GM19372 (cell line): ENCODE measurements around the gene SDE2.
"Not testable (repeated sequence)": the region's sequence is repeated elsewhere in the genome, so short reads cannot be mapped to it uniquely, and the experiment has no call there.

Experiments
- ATAC-seq: cut with Tn5 transposase; IDR thresholded peaks from one replicate; pipeline ENCODE4 v1.9.1; 2021; ENCODE audit warnings: mild to moderate bottlenecking, low read depth, moderate library complexity; ENCODE audit not compliant: unreplicated experiment

SDE2 gene

DNA sequence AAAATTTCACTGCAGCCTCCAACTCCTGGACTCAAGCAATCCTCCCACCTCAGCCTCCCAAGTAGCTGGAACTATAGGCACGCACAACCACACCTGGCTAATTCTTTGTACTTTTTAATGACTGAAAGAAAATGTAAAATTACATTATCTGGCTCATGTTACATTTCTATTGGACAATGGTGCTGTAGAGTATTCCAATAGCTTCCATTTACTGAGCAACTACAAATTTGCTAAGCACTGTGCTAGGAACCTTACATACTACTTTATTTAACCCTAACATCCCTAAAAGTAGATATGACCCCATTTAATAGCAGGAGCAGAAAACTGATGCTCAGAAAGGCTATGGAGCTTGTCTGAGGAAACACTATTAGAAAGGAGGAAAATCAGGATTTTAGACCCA is 19.7 kb downstream of the SDE2 start:
- ATAC-seq: no peak

GRCh38 chr1:225977937-225978748 is 21.0 kb downstream of the SDE2 start:
- no peak for ATAC-seq

DNA sequence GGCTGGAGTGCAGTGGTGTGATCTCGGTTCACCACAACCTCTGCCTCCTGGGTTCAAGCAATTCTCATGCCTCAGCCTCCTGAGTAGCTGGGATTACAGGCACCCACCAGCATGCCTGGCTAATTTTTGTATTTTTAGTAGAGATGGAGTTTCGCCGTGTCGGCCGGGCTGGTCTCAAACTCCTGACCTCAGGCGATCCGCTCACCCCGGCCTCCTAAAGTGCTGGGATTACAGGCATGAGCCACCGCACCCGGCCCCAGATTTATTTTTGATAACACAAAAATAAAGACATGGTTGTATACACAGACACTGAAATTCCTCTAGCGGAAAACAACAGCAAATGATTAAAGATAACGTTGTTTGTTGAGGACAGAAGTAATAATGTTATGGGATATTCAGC is 24.0 kb downstream of the SDE2 start:
- ATAC-seq: not testable (repeated sequence)

- no peak for ATAC-seq
Measured at GRCh38 chr1:225974454-225974853, 24.7 kb downstream of the SDE2 start.

DNA sequence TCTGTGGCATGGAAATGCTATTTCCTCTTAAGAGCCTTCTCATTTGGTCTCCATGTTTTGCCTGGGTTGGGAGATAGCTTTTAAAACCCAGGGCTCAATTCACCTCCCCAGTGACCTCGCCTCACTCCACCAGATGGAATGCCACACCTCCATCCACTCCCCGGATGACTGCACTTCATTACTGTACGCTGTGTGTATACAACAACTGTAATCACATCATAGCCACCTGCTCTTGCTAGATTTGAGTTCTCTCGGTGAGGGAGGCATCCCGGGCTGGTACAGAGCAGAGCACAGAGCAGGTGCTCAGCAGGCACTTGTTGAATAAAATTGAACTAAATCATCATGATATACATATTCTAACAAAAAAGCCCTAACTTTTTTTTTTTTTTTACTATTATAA is 26.0 kb downstream of the SDE2 start:
- ATAC-seq: no peak

DNA sequence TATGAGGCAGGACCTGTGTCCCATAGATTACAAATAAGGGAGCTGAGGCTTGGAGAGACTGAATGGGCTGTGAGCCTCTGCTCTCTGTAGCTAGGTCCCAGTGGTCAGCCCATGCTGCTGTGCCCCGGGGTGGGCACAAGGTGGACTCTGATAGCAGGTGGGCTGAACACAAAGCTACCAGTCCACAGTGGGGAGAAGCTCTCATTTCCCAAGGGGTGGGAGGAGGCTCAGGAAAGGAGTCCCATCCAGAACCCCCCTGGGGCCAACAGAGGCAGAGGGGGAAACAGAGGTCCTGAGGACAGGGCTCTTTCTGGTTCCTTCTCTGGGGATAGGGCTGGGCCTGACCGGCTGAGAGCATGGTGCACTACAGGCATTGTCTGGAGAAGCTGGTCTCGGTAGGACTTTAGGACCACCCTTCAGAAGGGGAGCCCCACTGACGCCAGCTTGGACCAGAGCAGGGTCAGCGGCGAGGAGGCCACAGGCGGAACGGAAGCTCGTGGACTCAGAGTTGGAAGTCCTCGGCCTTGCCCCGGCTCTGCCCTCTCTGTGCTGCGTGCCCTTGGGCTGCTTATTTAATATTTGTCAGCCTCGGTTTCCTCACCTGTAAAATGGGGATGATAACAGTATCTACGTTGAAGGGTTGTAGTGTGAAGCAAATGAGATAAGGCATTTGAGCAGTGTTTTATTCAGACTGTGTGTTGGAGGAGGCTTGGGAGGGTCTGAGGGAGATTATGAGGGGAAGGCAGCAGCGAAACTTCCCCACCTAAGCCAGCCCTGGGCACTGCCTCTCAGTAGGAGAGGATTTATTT is 26.6 kb downstream of the SDE2 start:
- no peak for ATAC-seq

DNA sequence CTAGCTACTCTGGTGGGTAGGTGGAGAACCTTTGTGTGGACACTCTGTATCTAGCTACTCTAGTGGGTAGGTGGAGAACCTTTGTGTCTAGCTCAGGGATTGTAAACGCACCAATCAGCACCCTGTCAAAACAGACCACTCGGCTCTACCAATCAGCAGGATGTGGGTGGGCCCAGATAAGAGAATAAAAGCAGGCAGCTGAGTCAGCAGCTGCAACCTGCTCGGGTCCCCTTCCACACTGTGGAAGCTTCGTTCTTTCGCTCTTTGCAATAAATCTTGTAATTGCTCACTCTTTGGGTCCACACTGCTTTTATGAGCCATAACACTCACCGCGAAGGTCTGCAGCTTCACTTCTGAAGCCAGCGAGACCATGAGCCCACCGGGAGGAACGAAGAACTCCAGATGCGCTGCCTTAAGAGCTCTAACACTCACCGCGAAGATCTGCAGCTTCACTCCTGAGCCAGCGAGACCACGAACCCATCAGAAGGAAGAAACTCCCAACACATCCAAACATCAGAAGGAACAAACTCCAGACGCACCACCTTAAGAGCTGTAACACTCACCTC is 28.5 kb downstream of the SDE2 start:
- not testable (repeated sequence) for ATAC-seq

DNA sequence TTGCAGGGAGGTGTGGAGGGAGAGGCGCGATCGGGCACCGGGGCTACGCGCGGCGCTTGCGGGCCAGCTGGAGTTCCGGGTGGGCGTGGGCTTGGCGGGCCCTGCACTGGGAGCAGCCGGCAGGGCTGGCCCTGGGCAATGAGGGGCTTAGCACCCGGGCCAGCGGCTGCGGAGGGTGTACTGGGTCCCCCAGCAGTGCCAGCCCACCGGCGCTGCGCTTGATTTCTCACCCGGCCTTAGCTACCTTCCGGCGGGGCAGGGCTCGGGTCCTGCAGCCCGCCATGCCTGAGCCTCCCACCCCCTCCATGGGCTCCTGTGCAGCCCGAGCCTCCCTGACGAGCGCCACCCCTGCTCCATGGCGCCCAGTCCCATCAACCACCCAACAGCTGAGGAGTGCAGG is 29.4 kb downstream of the SDE2 start:
- ATAC-seq: not testable (repeated sequence)

DNA sequence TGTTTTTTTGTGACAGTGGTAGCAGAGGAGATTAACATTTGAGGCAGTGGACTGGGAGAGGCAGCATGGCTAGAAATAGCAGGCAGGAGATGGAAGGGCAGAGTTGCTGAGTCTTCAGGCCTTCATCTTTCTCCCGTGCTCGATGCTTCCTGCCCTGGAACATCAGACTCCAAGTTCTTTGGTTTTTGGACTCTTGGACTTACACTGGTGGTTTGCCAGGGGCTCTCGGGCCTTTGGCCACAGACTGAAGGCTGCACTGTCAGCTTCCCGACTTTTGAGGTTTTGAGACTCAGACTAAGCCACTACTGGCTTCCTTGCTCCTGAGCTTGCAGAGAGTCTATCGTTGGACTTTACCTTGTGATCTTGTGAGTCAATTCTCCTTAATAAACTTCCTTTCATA is 33.9 kb downstream of the SDE2 start:
- no peak for ATAC-seq

- no peak for ATAC-seq
Measured at GRCh38 chr1:225963735-225964530, 35.2 kb downstream of the SDE2 start.

DNA sequence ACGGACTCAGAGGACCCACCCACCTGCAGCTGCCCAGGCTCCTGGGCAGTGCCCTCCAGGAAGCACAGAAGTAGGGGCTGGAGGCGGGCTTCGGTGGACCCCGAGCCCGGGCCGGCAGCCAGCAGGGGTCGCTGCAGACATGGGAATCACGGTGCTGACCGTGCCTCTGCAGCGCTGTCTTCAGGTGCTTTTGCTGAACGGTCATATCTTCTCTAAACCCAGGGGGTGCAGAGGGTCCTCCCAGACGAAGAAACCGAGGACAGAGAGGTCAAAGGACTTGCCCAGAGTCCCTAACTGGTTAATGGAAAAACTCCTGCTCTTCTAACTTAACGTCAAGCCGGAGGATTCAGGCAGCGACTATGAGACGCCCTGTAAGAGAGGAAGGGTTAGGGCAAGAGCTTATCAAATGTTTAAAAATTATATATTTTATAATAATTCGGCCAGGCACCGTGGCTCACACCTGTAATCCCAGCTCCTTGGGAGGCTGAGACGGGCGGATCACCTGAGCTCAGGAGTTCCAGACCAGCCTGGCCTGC is 36.6 kb downstream of the SDE2 start:
- ATAC-seq: peak; percentile 77

DNA sequence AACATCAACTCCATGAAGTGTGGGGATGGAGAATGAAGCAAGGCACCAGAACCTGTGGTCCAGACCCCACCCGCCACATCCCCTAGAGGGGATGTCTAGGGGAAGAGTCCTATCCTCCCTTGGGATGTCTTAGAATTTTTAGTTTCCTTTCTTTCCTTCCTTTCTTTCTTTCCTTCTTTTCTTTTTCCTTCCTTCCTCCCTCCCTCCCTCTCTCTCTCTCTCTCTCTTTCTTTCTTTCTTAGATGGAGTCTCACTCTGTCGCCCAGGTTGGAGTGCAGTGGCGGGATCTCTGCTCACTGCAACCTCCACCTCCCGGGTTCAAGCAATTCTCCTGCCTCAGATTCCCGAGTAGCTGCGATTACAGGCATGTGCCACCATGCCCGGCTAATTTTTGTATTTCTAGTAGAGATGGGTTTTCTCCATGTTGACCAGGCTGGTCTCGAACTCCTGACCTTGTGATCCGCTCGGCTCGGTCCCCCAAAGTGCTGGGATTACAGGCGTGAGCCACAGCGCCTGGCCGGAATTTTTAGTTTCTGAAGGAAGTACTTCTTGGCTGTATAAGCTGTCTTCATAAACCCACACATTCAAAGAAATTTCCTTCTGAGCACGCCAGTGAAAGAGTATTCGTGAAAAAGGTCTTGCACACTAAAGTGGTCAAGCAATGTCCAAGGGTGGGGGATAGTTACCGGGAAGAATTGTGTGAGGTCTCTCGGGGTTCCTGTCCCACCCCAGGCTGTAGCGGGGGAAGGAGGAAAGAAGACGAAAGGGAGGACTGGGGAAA is 37.3 kb downstream of the SDE2 start:
- no peak for ATAC-seq

DNA sequence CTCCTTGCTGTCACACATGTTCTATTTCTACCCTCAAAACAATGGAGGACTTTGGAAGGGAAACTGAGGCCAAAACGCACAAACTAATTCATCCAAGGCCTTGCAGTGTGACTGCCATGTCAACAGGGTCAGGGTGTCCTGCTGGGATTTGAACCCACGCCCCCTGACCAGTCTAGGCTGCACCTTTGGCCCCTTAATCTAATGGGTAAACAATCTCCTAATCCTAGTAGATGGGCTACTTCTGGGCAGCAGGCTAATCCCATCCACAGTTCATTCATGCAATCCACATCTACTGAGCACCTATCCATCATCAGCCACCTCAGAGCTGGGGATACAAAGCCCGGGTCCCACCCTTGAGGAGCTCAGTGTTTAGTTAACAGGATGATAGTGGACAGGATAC is 41.1 kb downstream of the SDE2 start:
- no peak for ATAC-seq

GRCh38 chr1:225954753-225955152 is 44.4 kb downstream of the SDE2 start:
- no peak for ATAC-seq

DNA sequence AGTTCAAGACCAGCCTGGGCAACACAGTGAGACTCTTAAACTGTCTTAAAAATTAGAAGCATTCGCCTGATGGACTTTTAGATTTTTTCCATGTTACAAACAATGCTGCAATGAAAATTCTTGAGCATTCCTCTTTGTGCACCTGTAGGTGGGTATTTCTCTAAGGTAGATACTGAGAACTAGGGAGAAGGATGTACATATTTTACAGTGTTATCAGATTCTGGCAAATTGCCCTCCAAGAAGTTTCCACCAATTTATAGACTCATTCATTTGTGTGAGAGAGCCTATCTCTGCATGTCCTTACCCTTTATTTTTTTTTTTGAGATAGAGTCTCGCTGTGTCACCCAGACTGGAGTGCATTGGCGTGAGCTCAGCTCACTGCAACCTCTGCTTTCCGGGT is 45.8 kb downstream of the SDE2 start:
- no peak for ATAC-seq

DNA sequence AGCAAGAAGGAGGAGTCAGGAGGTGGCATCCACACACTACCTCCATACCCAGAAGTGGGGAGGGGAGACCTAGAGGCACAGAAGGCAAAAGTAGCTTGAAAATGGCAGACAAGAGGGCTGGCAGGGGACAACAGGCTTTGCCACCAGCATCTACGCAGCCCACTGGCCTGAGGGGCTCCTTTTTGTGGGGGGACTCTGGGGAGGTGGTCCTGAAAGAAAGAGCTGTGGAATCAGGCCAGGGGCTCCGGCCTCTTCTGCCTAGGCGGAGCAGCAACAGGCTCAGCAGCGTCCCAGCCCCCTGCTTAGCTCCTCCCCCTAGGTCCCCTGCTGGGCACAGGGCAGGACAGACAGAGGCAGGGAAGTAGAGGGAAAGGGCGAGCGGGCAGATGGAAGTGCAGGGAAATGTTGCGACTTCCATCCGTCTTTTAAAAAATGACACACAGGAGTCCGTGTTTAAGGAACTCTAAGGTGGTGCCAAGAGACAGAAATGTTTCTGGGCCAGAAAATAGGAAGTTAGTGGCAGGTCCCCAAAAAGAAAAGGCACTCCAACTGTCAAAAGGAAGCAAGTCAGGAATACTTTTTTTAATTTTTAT is 48.1 kb downstream of the SDE2 start:
- ATAC-seq: no peak

- ATAC-seq: no peak
Measured at GRCh38 chr1:225949041-225949440, 50.1 kb downstream of the SDE2 start.

GRCh38 chr1:225946803-225947202 is 52.3 kb downstream of the SDE2 start:
- ATAC-seq: no peak

- ATAC-seq: no peak
Measured at GRCh38 chr1:225946082-225946620, 53.0 kb downstream of the SDE2 start.
